A673 (cell line): Measurements from ENCODE around the gene TEX51. TPM values are rescaled to one million over a fixed set of nuclear protein-coding genes. Genes with fewer than 3 reads are reported as not detected.

Experiments used
- BruUV-seq: library from RNA; stranded (reverse); fragments of 400-500 nt; replicated peaks from 2 replicates; lab custom pipeline; 2021; lab: Mats Ljungman, UMichigan
- CTCF ChIA-PET: fragments of 300-600 bp; sonication (Branson Sonifier 250); formaldehyde crosslinking; loops from one replicate; lab custom pipeline; 2022; ENCODE audit warnings: antibody characterized with exemption; lab: Charles Lee
- POLR2A ChIA-PET: fragments of 300-600 bp; sonication (Branson Sonifier 250); formaldehyde crosslinking; loops from one replicate; lab custom pipeline; 2022; ENCODE audit warnings: antibody characterized with exemption; ENCODE audit not compliant: low non-redundant PET; lab: Charles Lee
- DNase-seq: peaks from one replicate; pipeline ENCODE4 v3.0.0-alpha.2; 2015; ENCODE audit warnings: low spot score
- H3K27ac ChIP-seq: fragments of 200-600 bp; sonication (generic); 2 replicates; pipeline ENCODE4 v1.5.1; 2016; ENCODE audit warnings: mixed run types, low read depth, mild to moderate bottlenecking, mixed read lengths, antibody characterized with exemption, low read length; ENCODE audit not compliant: poor library complexity, severe bottlenecking
- H3K27me3 ChIP-seq: fragments of 200-600 bp; sonication (generic); replicated peaks from 2 replicates; pipeline ENCODE4 v1.6.1; 2017; ENCODE audit warnings: mixed run types, low read depth, mild to moderate bottlenecking, mixed read lengths, antibody characterized with exemption, low read length; ENCODE audit not compliant: insufficient read depth, poor library complexity
- H3K36me3 ChIP-seq: fragments of 200-600 bp; sonication (generic); 2 replicates; pipeline ENCODE4 v1.6.1; 2016; ENCODE audit warnings: mixed run types, mild to moderate bottlenecking, mixed read lengths, antibody characterized with exemption, low read length; ENCODE audit not compliant: insufficient read depth, poor library complexity, severe bottlenecking
- H3K4me1 ChIP-seq: fragments of 200-600 bp; sonication (generic); 2 replicates; pipeline ENCODE4 v1.6.1; 2017; ENCODE audit warnings: mixed run types, mild to moderate bottlenecking, mixed read lengths, antibody characterized with exemption, low read length; ENCODE audit not compliant: insufficient read depth, poor library complexity, severe bottlenecking
- H3K4me3 ChIP-seq: fragments of 200-600 bp; sonication (generic); 2 replicates; pipeline ENCODE4 v1.5.1; 2016; ENCODE audit warnings: low read depth, mixed run types, mild to moderate bottlenecking, mixed read lengths, low read length; ENCODE audit not compliant: poor library complexity, severe bottlenecking
- H3K9me3 ChIP-seq: fragments of 200-600 bp; sonication (generic); 2 replicates; pipeline ENCODE4 v1.6.1; 2016; ENCODE audit warnings: mixed run types, low read depth, mild to moderate bottlenecking, mixed read lengths, antibody characterized with exemption, low read length; ENCODE audit not compliant: poor library complexity, severe bottlenecking
- EZH2 ChIP-seq: fragments of 200-600 bp; sonication (generic); IDR thresholded peaks from 2 replicates; pipeline ENCODE4 v1.6.1; 2017; ENCODE audit warnings: borderline replicate concordance, low read depth, mild to moderate bottlenecking, mixed read lengths, antibody characterized with exemption, low read length; ENCODE audit not compliant: poor library complexity, severe bottlenecking
- intact Hi-C: fragments of 100-400 bp; cut with micrococcal nuclease; formaldehyde crosslinking; loops from one replicate; pipeline ENCODE4 v1.10.0; 2022; ENCODE audit not compliant: unreplicated experiment
- total RNA-seq: library from RNA; stranded (reverse); gene quantifications from 2 replicates; pipeline ENCODE4 v1.2.3, GENCODE V29; 2021
- TF ChIP-seq, protein P1 (sequence below): fragments of 300-800, 200-600 bp; sonication (generic); conservative IDR thresholded peaks from 2 replicates; pipeline ENCODE4 v1.5.1; 2017; ENCODE audit warnings: low read depth, mild to moderate bottlenecking, antibody characterized with exemption, low read length, moderate library complexity, mixed read lengths

TEX51 gene
- total RNA-seq, 1 experiment from 2014 or later, result not detected

DNA sequence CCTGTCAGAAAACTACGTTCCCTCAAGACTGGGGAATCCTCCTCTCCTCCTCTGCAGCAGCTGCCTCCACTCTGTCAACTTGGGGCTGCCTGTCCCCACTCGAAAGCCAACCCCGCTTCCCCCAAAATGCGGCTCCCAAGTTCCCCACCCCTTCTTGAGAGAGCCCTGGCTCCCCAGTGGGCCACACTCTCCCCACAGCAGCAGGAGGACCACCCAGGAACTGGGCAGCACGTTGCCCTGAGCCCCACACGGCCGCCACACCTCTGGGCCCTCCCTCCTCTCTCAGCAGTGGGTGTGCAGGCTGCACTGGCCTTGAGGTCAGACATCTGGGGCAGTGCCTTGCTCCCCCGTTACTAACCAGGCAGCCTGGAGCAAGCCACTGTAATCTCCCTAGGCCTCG, 9.6 kb upstream of the TEX51 start:
- no TSS peak for BruUV-seq
- no peaks in the 10 kb centered on the region for H3K36me3 ChIP-seq

DNA sequence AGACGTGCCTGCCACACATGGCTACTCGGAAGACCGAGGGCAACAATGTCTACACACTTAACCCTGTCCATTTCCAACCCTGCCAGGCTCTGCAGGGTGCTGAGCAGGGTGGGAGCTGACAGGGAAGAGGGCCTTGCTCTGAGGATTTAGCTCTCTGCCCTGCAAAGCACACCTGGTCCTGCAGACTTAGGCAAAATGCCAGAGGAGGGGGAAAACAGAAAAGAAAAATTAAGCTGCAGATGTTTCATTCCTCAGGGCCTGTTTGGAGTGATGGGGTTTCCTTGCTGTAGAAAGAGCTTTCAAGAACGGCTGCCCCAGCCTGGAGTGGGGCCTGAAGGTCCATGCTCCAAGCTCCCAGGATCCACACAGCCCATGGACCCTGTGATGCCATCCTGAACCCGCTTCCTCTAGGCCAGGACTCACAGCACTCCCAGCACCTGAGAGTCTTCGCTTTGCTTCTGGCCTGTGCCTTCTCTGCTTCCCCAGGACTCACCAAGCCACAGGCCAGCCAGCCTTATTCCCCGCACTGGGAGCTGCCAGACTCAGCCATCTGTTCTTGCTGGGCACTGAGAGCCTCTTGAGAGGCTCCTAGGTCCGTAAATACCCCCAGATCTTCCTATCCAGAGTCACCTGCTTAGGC, 9.1 kb upstream of the TEX51 start:
- intact Hi-C loops, result no loop called here
- Histone ChIP-seq H3K27ac (no peak overlapping the region), H3K9me3 (no peaks in the 10 kb centered on the region), H3K4me3 (no peak overlapping the region), H3K27me3 (no peaks in the 10 kb centered on the region), H3K4me1 (peaks cover 2% of the 10 kb centered on the region), H3K36me3 (no peaks in the 10 kb centered on the region)
- no TSS peak for BruUV-seq
- TF ChIP-seq, protein P1, sequence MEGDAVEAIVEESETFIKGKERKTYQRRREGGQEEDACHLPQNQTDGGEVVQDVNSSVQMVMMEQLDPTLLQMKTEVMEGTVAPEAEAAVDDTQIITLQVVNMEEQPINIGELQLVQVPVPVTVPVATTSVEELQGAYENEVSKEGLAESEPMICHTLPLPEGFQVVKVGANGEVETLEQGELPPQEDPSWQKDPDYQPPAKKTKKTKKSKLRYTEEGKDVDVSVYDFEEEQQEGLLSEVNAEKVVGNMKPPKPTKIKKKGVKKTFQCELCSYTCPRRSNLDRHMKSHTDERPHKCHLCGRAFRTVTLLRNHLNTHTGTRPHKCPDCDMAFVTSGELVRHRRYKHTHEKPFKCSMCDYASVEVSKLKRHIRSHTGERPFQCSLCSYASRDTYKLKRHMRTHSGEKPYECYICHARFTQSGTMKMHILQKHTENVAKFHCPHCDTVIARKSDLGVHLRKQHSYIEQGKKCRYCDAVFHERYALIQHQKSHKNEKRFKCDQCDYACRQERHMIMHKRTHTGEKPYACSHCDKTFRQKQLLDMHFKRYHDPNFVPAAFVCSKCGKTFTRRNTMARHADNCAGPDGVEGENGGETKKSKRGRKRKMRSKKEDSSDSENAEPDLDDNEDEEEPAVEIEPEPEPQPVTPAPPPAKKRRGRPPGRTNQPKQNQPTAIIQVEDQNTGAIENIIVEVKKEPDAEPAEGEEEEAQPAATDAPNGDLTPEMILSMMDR, result no peak
- TF ChIP-seq EZH2, result no peak
- CTCF ChIA-PET, result no interaction called here
- DNase-seq, result no peak
- POLR2A ChIA-PET, result interaction anchor here (0.5 kb wide), 1 partner anchor 217 kb away, joined by 4 read pairs; the partner anchor contains the start of gene BIN1

More for the DNA sequence above, 9.6 kb upstream of the TEX51 start:
- no peak for DNase-seq
- H3K4me3 ChIP-seq, result no peak overlapping the region
- peaks cover 2% of the 10 kb centered on the region for H3K4me1 ChIP-seq
- POLR2A ChIA-PET, result interaction anchor here (0.5 kb wide), 1 partner anchor 218 kb away, joined by 4 read pairs; the partner anchor contains the start of gene BIN1
- no peak overlapping the region for H3K27ac ChIP-seq
- no peaks in the 10 kb centered on the region for H3K27me3 ChIP-seq
- intact Hi-C loops, result no loop called here
- H3K9me3 ChIP-seq, result no peaks in the 10 kb centered on the region
- TF ChIP-seq, protein P1, result no peak
- no peak for TF ChIP-seq EZH2
- CTCF ChIA-PET, result no interaction called here

DNA sequence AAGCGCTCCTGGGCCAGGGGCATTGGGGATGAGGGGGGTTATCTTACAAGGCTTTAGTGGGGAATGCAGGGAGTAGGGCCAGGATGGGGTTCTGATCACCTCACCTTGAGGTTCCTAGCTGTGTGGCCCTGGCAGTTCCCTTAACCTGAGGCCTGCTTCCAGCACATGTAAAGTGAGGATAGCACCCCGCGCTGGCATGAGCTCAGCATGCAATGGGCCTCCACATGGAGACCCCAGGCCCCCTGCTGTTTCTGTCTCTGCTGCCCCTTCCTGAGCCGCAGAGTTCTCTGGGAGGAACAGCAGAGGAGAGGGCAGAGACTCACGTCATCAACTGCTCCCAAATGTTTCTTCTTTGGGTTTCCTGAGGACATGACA, 8.6 kb upstream of the TEX51 start:
- intact Hi-C loops, result no loop called here
- Histone ChIP-seq H3K36me3 (no peaks in the 10 kb centered on the region), H3K4me3 (no peak overlapping the region), H3K27ac (no peak overlapping the region), H3K9me3 (no peaks in the 10 kb centered on the region), H3K27me3 (no peaks in the 10 kb centered on the region), H3K4me1 (peaks cover 2% of the 10 kb centered on the region)
- ChIA-PET CTCF (no interaction called here), POLR2A (no interaction called here)
- DNase-seq, result no peak
- TF ChIP-seq, protein P1, result no peak
- no peak for TF ChIP-seq EZH2
- BruUV-seq, result no TSS peak
